Endothelial cell of umbilical vein (primary cell): Measurements from ENCODE around the gene MVD. TPM values are rescaled to one million over a fixed set of nuclear protein-coding genes. Genes with fewer than 3 reads are reported as not detected.

Experiments
- BruUV-seq: library from RNA; stranded (reverse); fragments of 400-500 nt; replicated peaks from 2 replicates; lab custom pipeline; 2021; lab: Mats Ljungman, UMichigan
- CTCF ChIA-PET: fragments of 300-600, 350-600 bp; sonication (Branson Sonifier 250); formaldehyde crosslinking; loops from one replicate; lab custom pipeline; 2021; ENCODE audit warnings: antibody characterized with exemption, inconsistent platforms; lab: Charles Lee
- POLR2A ChIA-PET: fragments of 300-600, 350-600 bp; sonication (Branson Sonifier 250); formaldehyde crosslinking; loops from one replicate; lab custom pipeline; 2021; ENCODE audit warnings: antibody characterized with exemption, inconsistent platforms; lab: Charles Lee
- DNase-seq: peaks from one replicate; pipeline ENCODE4 v3.0.0-alpha.2; 2011; ENCODE audit warnings: low read depth, low spot score
- FAIRE-seq: peaks from 2 replicates; lab custom pipeline; 2011; peaks lifted over from hg19 to GRCh38; lab: Jason Lieb, UNC
- H2AFZ ChIP-seq: 2 replicates; pipeline ENCODE4 v1.6.0; 2012; ENCODE audit warnings: low read depth, low read length, control low read depth, inconsistent platforms
- H3K27ac ChIP-seq: 2 replicates; pipeline ENCODE4 v1.5.1; 2011; ENCODE audit warnings: low read depth, mild to moderate bottlenecking, control low read depth, low read length, moderate library complexity; ENCODE audit not compliant: insufficient read depth
- H3K27me3 ChIP-seq, 2 experiments: 2 replicates each; pipeline versions ENCODE4 v1.6.0 to v1.6.1; 2011; ENCODE audit warnings: low read length in 2 of 2, mixed read lengths in 1 of 2; ENCODE audit not compliant: control insufficient read depth in 2 of 2, insufficient read depth in 2 of 2
- H3K36me3 ChIP-seq, 2 experiments: 2 replicates in 1 of 2; 3 replicates in 1 of 2; pipeline ENCODE4 v1.5.1; 2011; ENCODE audit warnings: low read length in 2 of 2, mild to moderate bottlenecking in 1 of 2, moderate library complexity in 1 of 2; ENCODE audit not compliant: control insufficient read depth in 2 of 2, insufficient read depth in 2 of 2; ENCODE audit errors: extremely low read depth in 1 of 2
- H3K4me1 ChIP-seq: 3 replicates; pipeline ENCODE4 v1.5.1; 2011; ENCODE audit warnings: mild to moderate bottlenecking, low read length; ENCODE audit not compliant: control insufficient read depth, insufficient read depth; ENCODE audit errors: extremely low read depth
- H3K4me2 ChIP-seq: 2 replicates; pipeline ENCODE4 v1.6.1; 2011; ENCODE audit warnings: low read length, control low read depth, mixed read lengths; ENCODE audit not compliant: insufficient read depth
- H3K4me3 ChIP-seq, 3 experiments: fragments of 200-600 bp in 1 of 3; sonication (generic), shearing (Covaris generic) in 1 of 3; replicated peaks in 1 of 3; 2 replicates each; pipeline ENCODE4 v1.5.1; 2011 to 2016; ENCODE audit warnings: control low read depth in 3 of 3, low read length in 3 of 3, mild to moderate bottlenecking in 2 of 3, inconsistent platforms in 1 of 3, low read depth in 1 of 3, moderate library complexity in 1 of 3; ENCODE audit not compliant: insufficient read depth in 1 of 3
- H3K79me2 ChIP-seq: 2 replicates; pipeline ENCODE4 v1.6.0; 2012; ENCODE audit warnings: low read length, inconsistent platforms; ENCODE audit not compliant: control insufficient read depth, insufficient read depth
- H3K9ac ChIP-seq: replicated peaks from 2 replicates; pipeline ENCODE3; 2011; ENCODE audit warnings: low read length, control low read depth; ENCODE audit not compliant: insufficient read depth; ENCODE audit errors: extremely low read depth
- H3K9me1 ChIP-seq: replicated peaks from 3 replicates; pipeline ENCODE4 v1.6.0; 2011; ENCODE audit warnings: mild to moderate bottlenecking, low read length; ENCODE audit not compliant: control insufficient read depth, insufficient read depth; ENCODE audit errors: extremely low read depth
- H3K9me3 ChIP-seq: replicated peaks from 2 replicates; pipeline ENCODE4 v1.5.1; 2012; ENCODE audit warnings: low read length, inconsistent platforms; ENCODE audit not compliant: control insufficient read depth, insufficient read depth
- H4K20me1 ChIP-seq: replicated peaks from 2 replicates; pipeline ENCODE3; 2011; ENCODE audit warnings: mild to moderate bottlenecking, low read length; ENCODE audit not compliant: control insufficient read depth, insufficient read depth; ENCODE audit errors: extremely low read depth
- FOS ChIP-seq: IDR thresholded peaks from 2 replicates; pipeline ENCODE4 v1.6.1; 2011; ENCODE audit warnings: mild to moderate bottlenecking, low read length, moderate library complexity, borderline replicate concordance; ENCODE audit not compliant: insufficient read depth
- GATA2 ChIP-seq: IDR thresholded peaks from 2 replicates; pipeline ENCODE4 v1.7.0; 2011; ENCODE audit warnings: low read depth, mild to moderate bottlenecking, moderate library complexity, mixed read lengths, low read length; ENCODE audit not compliant: insufficient read length, insufficient read depth
- MYC ChIP-seq: IDR thresholded peaks from one replicate; pipeline ENCODE4 v1.6.1; 2011; ENCODE audit warnings: mild to moderate bottlenecking, low read depth, low read length
- POLR2AphosphoS5 ChIP-seq: IDR thresholded peaks from 2 replicates; pipeline ENCODE4 v1.6.1; 2012; ENCODE audit warnings: low read depth, mild to moderate bottlenecking, control low read depth, low read length, moderate library complexity; ENCODE audit not compliant: insufficient read depth
- dilution Hi-C: fragments of 300-500 bp; cut with MboI; formaldehyde crosslinking; loops from one replicate; pipeline ENCODE4 v1.15.0; 2019; ENCODE audit warnings: low sequenced_read_pairs; ENCODE audit not compliant: extremely low pct_ligation_motif_present
- intact Hi-C: fragments of 100-400 bp; cut with micrococcal nuclease; formaldehyde crosslinking; loops from one replicate; pipeline ENCODE4 v1.10.0; 2022
- polyA plus RNA-seq, 4 experiments: library from polyadenylated mRNA; depleted of rRNA in 3 of 4; stranded (reverse) in 3 of 4; unstranded in 1 of 4; fragments of >200 nt; gene quantifications; 2 replicates each; pipeline versions ENCODE4 v1.2.1 to v1.2.3, GENCODE V29; 2011 to 2012; ENCODE audit warnings: missing spikeins in 1 of 4
- total RNA-seq: library from RNA; stranded (reverse); gene quantifications from 2 replicates; pipeline ENCODE4 v1.2.3, GENCODE V29; 2021
- TF ChIP-seq, protein P1 (sequence below), 2 donors: IDR thresholded peaks; 1 replicate in 1 of 2; 2 replicates in 1 of 2; pipeline ENCODE4 v1.5.1; 2011; ENCODE audit warnings: low read length in 2 of 2, mild to moderate bottlenecking in 2 of 2, moderate library complexity in 2 of 2, control low read depth in 1 of 2, inconsistent platforms in 1 of 2, low read depth in 1 of 2; ENCODE audit not compliant: insufficient read depth in 1 of 2; ENCODE audit errors: extremely low read depth in 1 of 2
- TF ChIP-seq, protein P2 (sequence below): IDR thresholded peaks from 2 replicates; pipeline ENCODE4 v1.6.1; 2011; ENCODE audit not compliant: insufficient read depth, insufficient read length

The MVD gene
- total and polyA plus RNA-seq, 2 donors (not counting 3 experiments of a cell fraction or from before 2014, with no cell fraction given): 64.4 to 142 TPM

DNA sequence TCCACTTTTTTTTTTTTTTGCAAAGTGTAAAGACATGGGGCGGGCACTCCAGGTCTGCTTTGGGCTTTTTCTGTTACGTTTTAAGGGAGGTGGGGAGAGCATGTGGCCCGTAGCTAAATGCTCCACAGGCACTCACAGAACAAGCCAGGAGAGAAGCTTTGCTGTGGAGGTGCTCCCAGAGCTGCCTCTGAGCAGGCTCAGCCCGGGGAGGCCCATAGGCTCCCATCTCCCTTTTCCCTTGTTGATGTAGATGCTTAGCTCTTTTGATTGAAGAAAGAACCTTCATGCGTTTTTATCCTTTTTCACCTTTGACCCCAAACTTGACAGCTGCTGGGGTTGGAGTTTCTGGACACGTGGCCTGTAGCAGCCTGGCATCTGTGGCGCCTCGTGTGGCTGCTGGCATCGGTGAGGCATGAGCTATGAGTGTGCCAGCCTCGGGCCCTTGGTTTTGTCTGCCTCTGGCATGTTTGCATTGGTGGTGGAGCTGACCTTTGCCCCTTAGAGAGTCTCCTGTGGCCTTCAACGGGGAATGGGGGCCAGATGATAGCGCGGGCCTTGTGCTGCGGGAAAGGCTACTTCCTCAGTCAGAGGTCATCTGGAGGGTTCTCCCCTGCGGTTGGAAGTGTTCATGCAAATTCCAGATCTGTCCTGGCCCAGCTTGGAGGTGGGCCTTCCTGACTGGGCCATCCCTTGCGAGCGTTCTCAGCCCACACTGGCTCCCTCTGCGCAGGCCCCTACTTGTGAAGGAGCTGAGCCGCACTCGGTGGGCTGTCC, 44.5 kb downstream of the MVD start:
- dilution Hi-C loops (no loop called here), intact Hi-C loops (no loop called here)
- CTCF ChIA-PET: interaction anchor here (1.2 to 1.3 kb wide), 3 partner anchors 9 to 119 kb away, joined by 3 read pairs; no protein-coding TSS in a partner anchor
- Histone ChIP-seq H3K27ac (no peak overlapping the region), H3K79me2 (peaks cover 4% of the 10 kb centered on the region), H2AFZ (no peak overlapping the region), H3K4me3 (no peak overlapping the region), H4K20me1 (no peaks in the 10 kb centered on the region), H3K9ac (no peak overlapping the region), H3K4me1 (no peaks in the 10 kb centered on the region), H3K9me3 (no peaks in the 10 kb centered on the region), H3K9me1 (no peaks in the 10 kb centered on the region), H3K36me3 (peaks cover 4 to 28% of the 10 kb centered on the region in 2 experiments), H3K4me2 (no peak overlapping the region), H3K27me3 (no peaks in the 10 kb centered on the region)
- no TSS peak for BruUV-seq
- no peak for DNase-seq
- no peak for FAIRE-seq
- POLR2A ChIA-PET: interaction anchor here (0.6 kb wide), 1 partner anchor 65 kb away, joined by 6 read pairs; no protein-coding TSS in a partner anchor
- TF ChIP-seq POLR2AphosphoS5: no peak
- TF ChIP-seq FOS: no peak
- TF ChIP-seq GATA2: no peak
- TF ChIP-seq, protein P1, sequence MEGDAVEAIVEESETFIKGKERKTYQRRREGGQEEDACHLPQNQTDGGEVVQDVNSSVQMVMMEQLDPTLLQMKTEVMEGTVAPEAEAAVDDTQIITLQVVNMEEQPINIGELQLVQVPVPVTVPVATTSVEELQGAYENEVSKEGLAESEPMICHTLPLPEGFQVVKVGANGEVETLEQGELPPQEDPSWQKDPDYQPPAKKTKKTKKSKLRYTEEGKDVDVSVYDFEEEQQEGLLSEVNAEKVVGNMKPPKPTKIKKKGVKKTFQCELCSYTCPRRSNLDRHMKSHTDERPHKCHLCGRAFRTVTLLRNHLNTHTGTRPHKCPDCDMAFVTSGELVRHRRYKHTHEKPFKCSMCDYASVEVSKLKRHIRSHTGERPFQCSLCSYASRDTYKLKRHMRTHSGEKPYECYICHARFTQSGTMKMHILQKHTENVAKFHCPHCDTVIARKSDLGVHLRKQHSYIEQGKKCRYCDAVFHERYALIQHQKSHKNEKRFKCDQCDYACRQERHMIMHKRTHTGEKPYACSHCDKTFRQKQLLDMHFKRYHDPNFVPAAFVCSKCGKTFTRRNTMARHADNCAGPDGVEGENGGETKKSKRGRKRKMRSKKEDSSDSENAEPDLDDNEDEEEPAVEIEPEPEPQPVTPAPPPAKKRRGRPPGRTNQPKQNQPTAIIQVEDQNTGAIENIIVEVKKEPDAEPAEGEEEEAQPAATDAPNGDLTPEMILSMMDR (IDR thresholded peaks at IDR 0.05; ENCODE audit: extremely low read depth in 1 of 2, insufficient read depth in 1 of 2, low read depth in 1 of 2, low read length in 2 of 2): no peak
- TF ChIP-seq, protein P2, sequence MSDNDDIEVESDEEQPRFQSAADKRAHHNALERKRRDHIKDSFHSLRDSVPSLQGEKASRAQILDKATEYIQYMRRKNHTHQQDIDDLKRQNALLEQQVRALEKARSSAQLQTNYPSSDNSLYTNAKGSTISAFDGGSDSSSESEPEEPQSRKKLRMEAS: no peak
- TF ChIP-seq MYC: no peak
